DND-41 (cell line): ENCODE data around the gene MGP.

ENCODE experiments used
- ATAC-seq: fragments of 200-7000 bp; cut with Tn5 transposase; 3 replicates; pipeline ENCODE4 v1.9.1; 2021; ENCODE audit warnings: low read depth; ENCODE audit not compliant: insufficient read depth
- DNase-seq: peaks from one replicate; pipeline ENCODE4 v3.0.0-alpha.2; 2020
- H2AFZ ChIP-seq: 2 replicates; pipeline ENCODE4 v1.6.0; 2012; ENCODE audit warnings: low read depth, low read length
- H3K27ac ChIP-seq: 2 replicates; pipeline ENCODE4 v1.5.1; 2012; ENCODE audit warnings: low read length, inconsistent platforms
- H3K27me3 ChIP-seq: fragments of 200-600 bp; sonication (generic); 2 replicates; pipeline ENCODE4 v1.6.0; 2012; ENCODE audit warnings: low read length, mild to moderate bottlenecking, inconsistent platforms; ENCODE audit not compliant: insufficient read depth, poor library complexity
- H3K36me3 ChIP-seq: 2 replicates; pipeline ENCODE4 v1.5.1; 2012; ENCODE audit warnings: low read length, inconsistent platforms; ENCODE audit not compliant: insufficient read depth
- H3K4me1 ChIP-seq: 2 replicates; pipeline ENCODE4 v1.5.1; 2012; ENCODE audit warnings: mild to moderate bottlenecking, low read length; ENCODE audit not compliant: insufficient read depth
- H3K4me2 ChIP-seq: 2 replicates; pipeline ENCODE4 v1.6.0; 2012; ENCODE audit warnings: mild to moderate bottlenecking, moderate library complexity, low read length, inconsistent platforms; ENCODE audit not compliant: insufficient read depth
- H3K4me3 ChIP-seq, 2 experiments: fragments of 200-600 bp in 1 of 2; shearing (Covaris generic) in 1 of 2; 2 replicates each; pipeline ENCODE4 v1.5.1; 2012 to 2016; ENCODE audit warnings: inconsistent platforms in 2 of 2, low read length in 2 of 2, mild to moderate bottlenecking in 2 of 2, low read depth in 1 of 2, moderate library complexity in 1 of 2
- H3K79me2 ChIP-seq: 2 replicates; pipeline ENCODE4 v1.6.0; 2012; ENCODE audit warnings: low read length, inconsistent platforms; ENCODE audit not compliant: insufficient read depth
- H3K9ac ChIP-seq: 2 replicates; pipeline ENCODE4 v1.6.0; 2012; ENCODE audit warnings: low read depth, mild to moderate bottlenecking, inconsistent platforms, low read length, moderate library complexity
- H3K9me3 ChIP-seq: 2 replicates; pipeline ENCODE4 v1.5.1; 2012; ENCODE audit warnings: low read length, moderate library complexity, mild to moderate bottlenecking, inconsistent platforms; ENCODE audit not compliant: insufficient read depth, severe bottlenecking
- H4K20me1 ChIP-seq: 2 replicates; pipeline ENCODE4 v1.6.0; 2012; ENCODE audit warnings: low read length; ENCODE audit not compliant: insufficient read depth
- CTCF ChIP-seq: IDR thresholded peaks from 2 replicates; pipeline ENCODE4 v1.5.1; 2012; ENCODE audit warnings: borderline replicate concordance, low read length, moderate library complexity, mild to moderate bottlenecking; ENCODE audit not compliant: poor library complexity, severe bottlenecking; ENCODE audit errors: extremely low read depth
- EZH2 ChIP-seq: IDR thresholded peaks from 3 replicates; pipeline ENCODE4 v1.6.1; 2012; ENCODE audit warnings: borderline replicate concordance, low read depth, mild to moderate bottlenecking, moderate library complexity, low read length, inconsistent platforms; ENCODE audit not compliant: severe bottlenecking

MGP gene

GRCh38 chr12:14907953-14908352 lies 22.3 kb upstream of the MGP start:
- H3K27me3 ChIP-seq: no peaks in the 10 kb centered on the region
- H4K20me1 ChIP-seq: no peaks in the 10 kb centered on the region
- no peak overlapping the region for H3K4me3 ChIP-seq
- no peak overlapping the region for H3K9ac ChIP-seq
- H2AFZ ChIP-seq: no peak overlapping the region
- peaks cover 8% of the 10 kb centered on the region for H3K4me1 ChIP-seq
- H3K36me3 ChIP-seq: no peaks in the 10 kb centered on the region
- no peaks in the 10 kb centered on the region for H3K79me2 ChIP-seq
- no peaks in the 10 kb centered on the region for H3K9me3 ChIP-seq
- H3K4me2 ChIP-seq: no peak overlapping the region
- H3K27ac ChIP-seq: no peak overlapping the region
- no peak for TF ChIP-seq EZH2
- no peak for TF ChIP-seq CTCF
- no peak for DNase-seq
- no peak for ATAC-seq

- ATAC-seq (no peak), DNase-seq (no peak)
- H3K79me2 ChIP-seq: no peaks in the 10 kb centered on the region
- H2AFZ ChIP-seq: no peak overlapping the region
- H3K4me1 ChIP-seq: peaks cover 25% of the 10 kb centered on the region
- no peaks in the 10 kb centered on the region for H4K20me1 ChIP-seq
- TF ChIP-seq CTCF: no peak
- no peak for TF ChIP-seq EZH2
- H3K27me3 ChIP-seq: no peaks in the 10 kb centered on the region
- H3K4me2 ChIP-seq: no peak overlapping the region
- no peaks in the 10 kb centered on the region for H3K36me3 ChIP-seq
- no peak overlapping the region for H3K27ac ChIP-seq
- no peaks in the 10 kb centered on the region for H3K9me3 ChIP-seq
- H3K4me3 ChIP-seq: no peak overlapping the region
- no peak overlapping the region for H3K9ac ChIP-seq
Measured at GRCh38 chr12:14906114-14906513, 20.5 kb upstream of the MGP start.

- no peak overlapping the region for H2AFZ ChIP-seq
- H3K27me3 ChIP-seq: no peaks in the 10 kb centered on the region
- H4K20me1 ChIP-seq: no peaks in the 10 kb centered on the region
- no peak for TF ChIP-seq EZH2
- no peak for TF ChIP-seq CTCF
- DNase-seq (no peak), ATAC-seq (no peak)
- no peak overlapping the region for H3K4me3 ChIP-seq
- no peak overlapping the region for H3K4me2 ChIP-seq
- no peak overlapping the region for H3K27ac ChIP-seq
- H3K4me1 ChIP-seq: peaks cover 25% of the 10 kb centered on the region
- no peaks in the 10 kb centered on the region for H3K36me3 ChIP-seq
- no peaks in the 10 kb centered on the region for H3K79me2 ChIP-seq
- no peaks in the 10 kb centered on the region for H3K9me3 ChIP-seq
- H3K9ac ChIP-seq: no peak overlapping the region
Measured at GRCh38 chr12:14905269-14906004, 19.8 kb upstream of the MGP start.
